Measurements from ENCODE around the gene OCEL1.
"Not testable (repeated sequence)": the region's sequence is repeated elsewhere in the genome, so short reads cannot be mapped to it uniquely, and the experiment has no call there.

The OCEL1 gene

GRCh38 chr19:17266975-17267788, 41.2 kb downstream of the OCEL1 start, which contains the start of gene BABAM1:
Gene BABAM1 (plus strand): TSS chr19:17267443. CDS start chr19:17268807, 1,364 bp downstream.
- DNase-seq (ENCODE audit: low spot score): peak; percentile 99
- in situ Hi-C loops (cut with MboI; ENCODE audit: low pct_unique_long_range_greater_than_20kb, low sequenced_read_pairs, unreplicated experiment): no loop called here
- no peak for TF ChIP-seq CTCF (IDR thresholded peaks at IDR 0.05; ENCODE audit: extremely low read depth, insufficient read depth, missing control alignments)

DNA sequence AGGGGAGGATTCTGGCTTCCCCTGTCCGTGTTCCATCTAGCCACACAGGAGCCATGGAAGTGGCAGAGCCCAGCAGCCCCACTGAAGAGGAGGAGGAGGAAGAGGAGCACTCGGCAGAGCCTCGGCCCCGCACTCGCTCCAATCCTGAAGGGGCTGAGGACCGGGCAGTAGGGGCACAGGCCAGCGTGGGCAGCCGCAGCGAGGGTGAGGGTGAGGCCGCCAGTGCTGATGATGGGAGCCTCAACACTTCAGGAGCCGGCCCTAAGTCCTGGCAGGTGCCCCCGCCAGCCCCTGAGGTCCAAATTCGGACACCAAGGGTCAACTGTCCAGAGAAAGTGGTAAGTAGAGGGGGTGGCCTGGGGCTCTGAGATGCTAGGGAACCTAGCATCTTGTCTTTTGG, 42.7 kb downstream of the OCEL1 start:
- no peak for DNase-seq (ENCODE audit: low spot score)
- no peak for TF ChIP-seq CTCF (IDR thresholded peaks at IDR 0.05; ENCODE audit: extremely low read depth, insufficient read depth, missing control alignments)
- in situ Hi-C loops (cut with MboI; ENCODE audit: low pct_unique_long_range_greater_than_20kb, low sequenced_read_pairs, unreplicated experiment): no loop called here

DNA sequence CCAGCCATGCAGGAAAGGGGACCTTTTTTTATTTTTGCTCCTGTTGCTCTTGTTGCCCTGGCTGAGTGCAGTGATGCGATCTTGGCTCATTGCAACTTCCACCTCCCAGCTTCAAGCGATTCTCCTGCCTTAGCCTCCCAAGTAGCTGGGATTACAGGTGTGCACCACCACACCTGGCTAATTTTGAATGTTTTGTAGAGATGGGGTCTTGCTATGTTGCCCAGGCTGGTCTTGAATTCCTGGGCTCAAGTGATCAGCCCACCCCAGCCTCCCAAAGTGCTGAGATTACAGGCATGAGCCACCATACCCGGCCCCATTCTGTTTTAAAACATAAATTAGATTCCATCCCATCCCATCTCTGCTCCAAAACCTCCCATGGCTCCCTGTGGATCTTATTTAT, 48.9 kb downstream of the OCEL1 start:
- DNase-seq (ENCODE audit: low spot score); in situ Hi-C loops (cut with MboI; ENCODE audit: low pct_unique_long_range_greater_than_20kb, low sequenced_read_pairs, unreplicated experiment): not testable (repeated sequence)

GRCh38 chr19:17275441-17276175, 49.6 kb downstream of the OCEL1 start:
- TF ChIP-seq CTCF (IDR thresholded peaks at IDR 0.05; ENCODE audit: extremely low read depth, insufficient read depth, missing control alignments): no peak
- no peak for DNase-seq (ENCODE audit: low spot score)
- in situ Hi-C loops (cut with MboI; ENCODE audit: low pct_unique_long_range_greater_than_20kb, low sequenced_read_pairs, unreplicated experiment): no loop called here

All from GM13977 (cell line).